ENCODE data around the gene MAST4.

- no peak for TF ChIP-seq CTCF (conservative IDR thresholded peaks at IDR 0.05 in 1 of 2, IDR thresholded peaks at IDR 0.05 in 1 of 2; ENCODE audit: low read depth in 1 of 2, low read length in 2 of 2)
- TF ChIP-seq EZH2 (IDR thresholded peaks at IDR 0.05; ENCODE audit: low read length, missing control alignments), result no peak
Observed at GRCh38 chr5:67166460-67167285, 570.5 kb downstream of the MAST4 start.

All from fibroblast of lung (primary cell).